HG02970 (cell line): ENCODE data around the gene ROR1.
"Not testable (repeated sequence)": the region's sequence is repeated elsewhere in the genome, so short reads cannot be mapped to it uniquely, and the experiment has no call there.

Experiments
- ATAC-seq: cut with Tn5 transposase; IDR thresholded peaks from one replicate; pipeline ENCODE4 v1.9.1; 2021; ENCODE audit warnings: mild to moderate bottlenecking, moderate library complexity, moderate number of reproducible peaks; ENCODE audit not compliant: unreplicated experiment, low FRiP score

The ROR1 gene

GRCh38 chr1:63789856-63790605, 16.2 kb downstream of the ROR1 start:
- no peak for ATAC-seq

GRCh38 chr1:63790989-63791388, 17.2 kb downstream of the ROR1 start:
- ATAC-seq, result no peak

- ATAC-seq, result no peak
Observed at GRCh38 chr1:63792152-63792551, 18.3 kb downstream of the ROR1 start.

- ATAC-seq, result no peak
Observed at GRCh38 chr1:63793741-63794240, 20.0 kb downstream of the ROR1 start.

GRCh38 chr1:63794354-63794753, 20.5 kb downstream of the ROR1 start:
- no peak for ATAC-seq

- no peak for ATAC-seq
Observed at GRCh38 chr1:63794939-63795378, 21.1 kb downstream of the ROR1 start.

GRCh38 chr1:63795455-63795854, 21.6 kb downstream of the ROR1 start:
- no peak for ATAC-seq

GRCh38 chr1:63797056-63797726, 23.4 kb downstream of the ROR1 start:
- ATAC-seq, result no peak

GRCh38 chr1:63798284-63798683, 24.5 kb downstream of the ROR1 start:
- ATAC-seq, result no peak

GRCh38 chr1:63799307-63799706, 25.5 kb downstream of the ROR1 start:
- ATAC-seq, result no peak

- ATAC-seq, result no peak
Observed at GRCh38 chr1:63799820-63800219, 26.0 kb downstream of the ROR1 start.

- no peak for ATAC-seq
Observed at GRCh38 chr1:63802109-63802508, 28.3 kb downstream of the ROR1 start.

GRCh38 chr1:63804829-63805484, 31.1 kb downstream of the ROR1 start:
- no peak for ATAC-seq

- no peak for ATAC-seq
Observed at GRCh38 chr1:63807046-63807445, 33.2 kb downstream of the ROR1 start.

- no peak for ATAC-seq
Observed at GRCh38 chr1:63810936-63811469, 37.2 kb downstream of the ROR1 start.

- no peak for ATAC-seq
Observed at GRCh38 chr1:63812071-63812700, 38.4 kb downstream of the ROR1 start.

- no peak for ATAC-seq
Observed at GRCh38 chr1:63813829-63814277, 40.0 kb downstream of the ROR1 start.

GRCh38 chr1:63816217-63816815, 42.5 kb downstream of the ROR1 start:
- ATAC-seq, result not testable (repeated sequence)

- ATAC-seq, result no peak
Observed at GRCh38 chr1:63817152-63817667, 43.4 kb downstream of the ROR1 start.

- ATAC-seq, result no peak
Observed at GRCh38 chr1:63817700-63818099, 43.9 kb downstream of the ROR1 start.
